ENCODE measurements around the gene LRPAP1.

Gene LRPAP1

DNA sequence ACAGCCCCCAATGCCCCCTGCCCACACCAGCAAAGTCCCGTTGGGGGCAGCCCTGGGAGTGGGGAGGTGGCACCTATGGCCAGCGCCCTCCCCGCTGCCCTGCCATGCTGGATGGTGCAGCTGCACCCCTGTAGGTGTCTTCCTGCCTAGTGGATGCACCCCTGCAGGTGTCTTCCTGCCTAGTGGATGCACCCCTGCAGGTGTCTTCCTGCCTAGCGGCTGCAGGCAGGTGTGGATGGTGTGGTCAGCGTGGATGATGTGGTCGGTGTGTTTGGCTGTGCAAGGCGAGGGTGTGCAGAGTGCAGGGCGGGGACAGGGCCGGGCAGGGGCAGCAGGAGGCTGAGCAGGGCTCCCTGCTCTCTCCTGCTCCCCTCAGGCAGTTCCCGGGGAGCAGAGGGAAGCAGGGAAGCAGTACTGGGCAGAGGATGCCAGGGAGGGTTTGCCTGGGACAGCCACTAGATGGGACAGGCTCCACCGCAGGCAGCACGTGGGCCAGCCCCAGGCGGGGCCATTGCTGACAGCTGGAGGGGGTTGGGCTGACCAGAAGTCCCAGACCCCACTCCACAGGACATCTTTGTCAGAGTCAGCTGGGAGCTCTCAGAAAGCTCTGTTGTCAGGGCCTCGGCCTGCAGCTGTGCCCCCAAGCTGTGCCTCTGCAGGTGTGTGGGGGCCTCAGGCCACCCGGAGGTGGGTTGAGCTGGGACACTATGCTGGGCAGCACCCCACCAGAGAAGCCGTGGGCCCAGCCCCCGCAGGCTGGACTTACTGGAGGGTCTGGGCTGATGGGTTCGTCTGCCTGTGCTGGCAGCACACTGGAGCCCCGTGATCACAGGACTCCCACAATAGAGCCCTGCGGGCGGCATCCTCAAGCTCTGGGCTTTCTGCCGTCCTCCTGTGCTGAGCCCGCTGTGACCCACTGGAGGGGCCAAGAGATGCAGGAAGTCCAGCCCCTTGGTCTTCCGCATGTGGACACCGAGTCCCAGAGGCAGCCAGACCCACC is 45.4 kb downstream of the LRPAP1 start:
- no peak for DNase-seq
- Histone ChIP-seq H3K36me3 (ENCODE audit: control insufficient read depth, insufficient read depth, low read length) (no peaks in the 10 kb centered on the region), H3K9me3 (ENCODE audit: control insufficient read depth, low read length) (no peaks in the 10 kb centered on the region), H3K27ac (ENCODE audit: insufficient read depth, low read length, poor library complexity, severe bottlenecking) (no peak overlapping the region), H3K4me1 (ENCODE audit: control insufficient read depth, insufficient read depth, low read length, poor library complexity, severe bottlenecking) (peaks cover 10% of the 10 kb centered on the region), H3K4me3 (ENCODE audit: insufficient read depth, low read depth, low read length, poor library complexity, severe bottlenecking) (no peak overlapping the region), H3K27me3 (replicated peaks; ENCODE audit: control insufficient read depth, insufficient read depth, low read length, poor library complexity, severe bottlenecking) (no peaks in the 10 kb centered on the region)

GRCh38 chr4:3485886-3486540 is 46.2 kb downstream of the LRPAP1 start:
- Histone ChIP-seq H3K9me3 (ENCODE audit: control insufficient read depth, low read length) (no peaks in the 10 kb centered on the region), H3K4me1 (ENCODE audit: control insufficient read depth, insufficient read depth, low read length, poor library complexity, severe bottlenecking) (peaks cover 10% of the 10 kb centered on the region), H3K36me3 (ENCODE audit: control insufficient read depth, insufficient read depth, low read length) (no peaks in the 10 kb centered on the region), H3K27me3 (replicated peaks; ENCODE audit: control insufficient read depth, insufficient read depth, low read length, poor library complexity, severe bottlenecking) (peaks cover 4% of the 10 kb centered on the region), H3K4me3 (ENCODE audit: insufficient read depth, low read depth, low read length, poor library complexity, severe bottlenecking) (no peak overlapping the region), H3K27ac (ENCODE audit: insufficient read depth, low read length, poor library complexity, severe bottlenecking) (no peak overlapping the region)
- no peak for DNase-seq

- peaks cover 10% of the 10 kb centered on the region for H3K4me1 ChIP-seq (ENCODE audit: control insufficient read depth, insufficient read depth, low read length, poor library complexity, severe bottlenecking)
- no peaks in the 10 kb centered on the region for H3K9me3 ChIP-seq (ENCODE audit: control insufficient read depth, low read length)
- H3K4me3 ChIP-seq (ENCODE audit: insufficient read depth, low read depth, low read length, poor library complexity, severe bottlenecking) = no peak overlapping the region
- H3K36me3 ChIP-seq (ENCODE audit: control insufficient read depth, insufficient read depth, low read length) = no peaks in the 10 kb centered on the region
- peaks cover 8% of the 10 kb centered on the region for H3K27me3 ChIP-seq (replicated peaks; ENCODE audit: control insufficient read depth, insufficient read depth, low read length, poor library complexity, severe bottlenecking)
- DNase-seq = no peak
- H3K27ac ChIP-seq (ENCODE audit: insufficient read depth, low read length, poor library complexity, severe bottlenecking) = no peak overlapping the region
Measured at GRCh38 chr4:3485011-3485791, 47.0 kb downstream of the LRPAP1 start.

GRCh38 chr4:3484057-3484973 is 47.9 kb downstream of the LRPAP1 start:
- peaks cover 10% of the 10 kb centered on the region for H3K4me1 ChIP-seq (ENCODE audit: control insufficient read depth, insufficient read depth, low read length, poor library complexity, severe bottlenecking)
- no peak overlapping the region for H3K27ac ChIP-seq (ENCODE audit: insufficient read depth, low read length, poor library complexity, severe bottlenecking)
- peaks cover 14% of the 10 kb centered on the region for H3K27me3 ChIP-seq (replicated peaks; ENCODE audit: control insufficient read depth, insufficient read depth, low read length, poor library complexity, severe bottlenecking)
- no peak overlapping the region for H3K4me3 ChIP-seq (ENCODE audit: insufficient read depth, low read depth, low read length, poor library complexity, severe bottlenecking)
- no peak for DNase-seq
- H3K9me3 ChIP-seq (ENCODE audit: control insufficient read depth, low read length) = no peaks in the 10 kb centered on the region
- H3K36me3 ChIP-seq (ENCODE audit: control insufficient read depth, insufficient read depth, low read length) = no peaks in the 10 kb centered on the region

DNA sequence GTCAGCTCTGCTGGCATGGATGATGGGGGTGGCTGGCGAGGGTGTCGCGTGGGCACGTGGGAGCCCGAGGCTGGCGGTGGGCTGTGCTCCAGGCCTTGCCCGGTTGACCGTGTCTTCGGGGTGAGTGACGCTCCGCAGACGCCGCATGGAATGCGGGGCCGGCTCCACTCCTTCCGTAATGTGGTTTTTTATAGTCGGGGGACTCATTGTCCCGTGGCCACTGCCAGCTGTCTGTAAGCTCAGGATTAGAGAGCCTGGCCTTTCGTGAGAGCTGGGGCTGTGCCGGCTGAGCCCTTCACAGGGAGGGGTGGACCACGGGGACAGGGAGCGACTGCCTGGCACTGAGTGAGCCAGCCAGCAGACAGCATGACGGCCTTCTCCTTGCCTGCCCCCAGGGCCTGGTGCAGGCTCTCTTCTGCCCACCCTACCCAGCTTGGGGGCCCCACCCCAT is 48.7 kb downstream of the LRPAP1 start:
- DNase-seq = no peak
- no peaks in the 10 kb centered on the region for H3K36me3 ChIP-seq (ENCODE audit: control insufficient read depth, insufficient read depth, low read length)
- no peak overlapping the region for H3K4me3 ChIP-seq (ENCODE audit: insufficient read depth, low read depth, low read length, poor library complexity, severe bottlenecking)
- no peak overlapping the region for H3K27ac ChIP-seq (ENCODE audit: insufficient read depth, low read length, poor library complexity, severe bottlenecking)
- peaks cover 10% of the 10 kb centered on the region for H3K4me1 ChIP-seq (ENCODE audit: control insufficient read depth, insufficient read depth, low read length, poor library complexity, severe bottlenecking)
- no peaks in the 10 kb centered on the region for H3K9me3 ChIP-seq (ENCODE audit: control insufficient read depth, low read length)
- peaks cover 14% of the 10 kb centered on the region for H3K27me3 ChIP-seq (replicated peaks; ENCODE audit: control insufficient read depth, insufficient read depth, low read length, poor library complexity, severe bottlenecking)

- Histone ChIP-seq H3K4me1 (ENCODE audit: control insufficient read depth, insufficient read depth, low read length, poor library complexity, severe bottlenecking) (peaks cover 10% of the 10 kb centered on the region), H3K27ac (ENCODE audit: insufficient read depth, low read length, poor library complexity, severe bottlenecking) (no peak overlapping the region), H3K4me3 (ENCODE audit: insufficient read depth, low read depth, low read length, poor library complexity, severe bottlenecking) (no peak overlapping the region), H3K9me3 (ENCODE audit: control insufficient read depth, low read length) (no peaks in the 10 kb centered on the region), H3K36me3 (ENCODE audit: control insufficient read depth, insufficient read depth, low read length) (no peaks in the 10 kb centered on the region), H3K27me3 (replicated peaks; ENCODE audit: control insufficient read depth, insufficient read depth, low read length, poor library complexity, severe bottlenecking) (peaks cover 14% of the 10 kb centered on the region)
- no peak for DNase-seq
Measured at GRCh38 chr4:3482707-3483106, 49.5 kb downstream of the LRPAP1 start.

GRCh38 chr4:3481783-3482393 is 50.3 kb downstream of the LRPAP1 start:
- Histone ChIP-seq H3K27ac (ENCODE audit: insufficient read depth, low read length, poor library complexity, severe bottlenecking) (no peak overlapping the region), H3K27me3 (replicated peaks; ENCODE audit: control insufficient read depth, insufficient read depth, low read length, poor library complexity, severe bottlenecking) (peaks cover 14% of the 10 kb centered on the region), H3K9me3 (ENCODE audit: control insufficient read depth, low read length) (no peaks in the 10 kb centered on the region), H3K4me3 (ENCODE audit: insufficient read depth, low read depth, low read length, poor library complexity, severe bottlenecking) (no peak overlapping the region), H3K4me1 (ENCODE audit: control insufficient read depth, insufficient read depth, low read length, poor library complexity, severe bottlenecking) (peaks cover 10% of the 10 kb centered on the region), H3K36me3 (ENCODE audit: control insufficient read depth, insufficient read depth, low read length) (no peaks in the 10 kb centered on the region)
- no peak for DNase-seq

- Histone ChIP-seq H3K4me3 (ENCODE audit: insufficient read depth, low read depth, low read length, poor library complexity, severe bottlenecking) (no peak overlapping the region), H3K4me1 (ENCODE audit: control insufficient read depth, insufficient read depth, low read length, poor library complexity, severe bottlenecking) (peaks cover 10% of the 10 kb centered on the region), H3K9me3 (ENCODE audit: control insufficient read depth, low read length) (no peaks in the 10 kb centered on the region), H3K27ac (ENCODE audit: insufficient read depth, low read length, poor library complexity, severe bottlenecking) (no peak overlapping the region), H3K36me3 (ENCODE audit: control insufficient read depth, insufficient read depth, low read length) (no peaks in the 10 kb centered on the region), H3K27me3 (replicated peaks; ENCODE audit: control insufficient read depth, insufficient read depth, low read length, poor library complexity, severe bottlenecking) (peaks cover 14% of the 10 kb centered on the region)
- DNase-seq = no peak
Measured at GRCh38 chr4:3481113-3481531, 51.1 kb downstream of the LRPAP1 start.

Data from effector memory CD4-positive, alpha-beta T cell (primary cell).